Measurements from ENCODE around the gene IQCC.

IQCC gene

DNA sequence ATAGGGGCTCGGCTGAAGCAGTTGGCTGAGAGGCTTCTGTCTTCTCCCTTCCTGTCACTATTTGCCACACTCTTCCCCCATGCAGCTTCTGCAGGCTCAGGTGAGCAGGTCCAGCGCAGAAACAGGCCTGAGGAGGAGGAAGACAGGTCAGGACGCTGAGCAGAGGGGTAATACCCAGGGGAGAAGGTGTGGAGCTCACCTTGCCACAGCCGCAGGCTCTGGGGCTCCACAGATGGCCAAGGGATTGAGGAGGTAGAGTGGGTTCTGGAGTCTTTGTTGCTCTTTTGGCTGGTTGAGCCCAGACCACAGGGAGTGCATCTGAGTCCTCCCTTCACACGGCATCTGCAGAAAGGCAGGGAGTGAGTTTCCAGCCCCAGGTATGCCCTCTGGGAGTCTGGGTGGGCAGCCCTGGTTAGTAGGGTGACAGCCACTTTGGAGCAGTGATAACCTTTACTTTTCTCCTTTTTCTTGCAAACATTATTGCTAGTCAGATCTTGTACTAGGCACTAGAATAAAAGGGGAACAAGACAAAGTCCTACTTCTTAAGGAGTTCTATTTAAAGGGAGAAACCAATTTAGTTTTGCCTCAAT is 26.5 kb downstream of the IQCC start:
- no peaks in the 10 kb centered on the region for H3K27me3 Mint-ChIP-seq
- no peak overlapping the region for H3K27ac Mint-ChIP-seq
- peaks cover 11% of the 10 kb centered on the region for H3K36me3 Mint-ChIP-seq
- no peaks in the 10 kb centered on the region for H3K9me3 Mint-ChIP-seq (ENCODE audit: low read depth)
- H3K4me1 Mint-ChIP-seq (ENCODE audit: low read depth), result no peaks in the 10 kb centered on the region
- H3K4me3 Mint-ChIP-seq, result no peak overlapping the region

DNA sequence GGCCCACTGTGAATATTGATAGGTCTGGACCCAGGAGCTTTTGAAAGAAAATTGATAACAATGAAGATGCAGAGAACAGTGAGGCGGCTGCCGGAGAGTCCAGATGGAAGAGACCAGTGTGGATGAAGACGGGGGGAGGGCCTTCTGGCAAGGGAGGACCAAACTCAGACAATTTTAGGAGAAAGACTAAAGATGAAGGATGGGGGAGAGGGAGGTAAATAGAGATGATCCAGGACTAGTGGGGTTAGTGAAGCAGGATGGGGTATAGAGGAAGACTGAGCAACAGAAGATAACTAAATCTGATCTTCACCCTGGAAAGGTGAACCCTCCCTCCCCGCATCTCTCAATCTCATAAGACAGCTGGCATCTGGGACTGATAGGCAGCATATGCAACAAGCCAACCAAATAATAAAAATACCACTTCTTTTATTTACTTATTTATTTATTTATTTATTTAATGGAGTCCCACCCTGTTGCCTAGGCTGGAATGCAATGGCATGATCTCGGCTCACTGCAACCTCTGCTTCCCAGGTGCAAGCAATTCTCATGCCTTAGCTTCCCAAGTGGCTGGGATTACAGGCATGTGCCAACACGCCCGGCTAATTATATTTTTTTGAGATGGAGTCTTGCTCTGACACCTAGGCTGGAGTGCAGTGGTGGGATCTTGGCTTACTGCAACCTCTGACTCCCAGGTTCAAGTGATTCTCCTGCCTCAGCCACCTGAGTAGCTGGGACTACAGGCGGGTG is 27.3 kb downstream of the IQCC start:
- Mint-ChIP-seq H3K4me3 (no peak overlapping the region), H3K27ac (no peak overlapping the region), H3K27me3 (no peaks in the 10 kb centered on the region), H3K9me3 (ENCODE audit: low read depth) (no peaks in the 10 kb centered on the region), H3K4me1 (ENCODE audit: low read depth) (no peaks in the 10 kb centered on the region), H3K36me3 (peaks cover 11% of the 10 kb centered on the region)

DNA sequence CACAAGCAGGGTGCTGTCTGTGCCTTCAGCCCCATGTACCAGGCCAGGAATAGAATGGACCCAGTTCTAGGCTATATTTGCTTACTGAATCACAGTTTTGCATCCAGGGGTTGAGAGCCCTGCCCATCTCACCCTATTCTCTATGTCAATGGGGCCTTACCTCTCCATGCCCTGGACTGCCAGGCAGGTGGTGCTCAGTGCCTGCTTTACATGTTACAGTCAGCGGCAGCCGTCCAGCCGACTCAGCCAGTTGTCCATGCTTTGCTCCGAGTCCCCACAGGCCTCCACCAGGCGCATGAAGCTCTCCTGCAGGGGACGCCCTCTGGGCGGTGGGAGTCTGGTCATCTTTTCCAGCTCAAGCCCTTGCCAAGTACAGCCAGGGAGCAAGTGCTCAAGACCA is 29.3 kb downstream of the IQCC start:
- no peaks in the 10 kb centered on the region for H3K4me1 Mint-ChIP-seq (ENCODE audit: low read depth)
- H3K27me3 Mint-ChIP-seq, result no peaks in the 10 kb centered on the region
- H3K4me3 Mint-ChIP-seq, result no peak overlapping the region
- H3K36me3 Mint-ChIP-seq, result peaks cover 8% of the 10 kb centered on the region
- no peaks in the 10 kb centered on the region for H3K9me3 Mint-ChIP-seq (ENCODE audit: low read depth)
- H3K27ac Mint-ChIP-seq, result no peak overlapping the region

DNA sequence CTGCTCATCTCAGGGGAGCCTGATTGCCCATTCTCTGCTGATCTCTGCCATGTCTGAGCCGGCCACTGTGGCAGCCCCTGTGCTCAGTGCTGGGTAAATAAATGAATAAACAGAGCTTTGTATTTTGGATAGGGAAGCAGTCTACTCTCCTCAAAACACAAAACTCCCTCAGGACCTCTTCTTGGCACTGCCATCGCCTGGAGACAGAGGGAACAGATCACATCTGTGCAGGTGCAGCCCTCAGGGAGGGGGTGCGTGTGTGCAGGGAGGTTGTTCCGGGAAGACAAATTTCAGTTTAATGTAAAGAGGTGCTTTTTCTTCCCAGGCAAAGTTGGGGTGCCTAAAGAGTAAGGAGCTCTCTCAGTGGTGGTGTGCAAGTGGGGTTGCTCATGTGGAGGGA is 33.9 kb downstream of the IQCC start:
- H3K36me3 Mint-ChIP-seq, result peaks cover 2% of the 10 kb centered on the region
- no peaks in the 10 kb centered on the region for H3K9me3 Mint-ChIP-seq (ENCODE audit: low read depth)
- H3K27me3 Mint-ChIP-seq, result no peaks in the 10 kb centered on the region
- H3K27ac Mint-ChIP-seq, result no peak overlapping the region
- peak overlapping the region; percentile 87 for H3K4me3 Mint-ChIP-seq
- H3K4me1 Mint-ChIP-seq (ENCODE audit: low read depth), result peaks cover 11% of the 10 kb centered on the region

DNA sequence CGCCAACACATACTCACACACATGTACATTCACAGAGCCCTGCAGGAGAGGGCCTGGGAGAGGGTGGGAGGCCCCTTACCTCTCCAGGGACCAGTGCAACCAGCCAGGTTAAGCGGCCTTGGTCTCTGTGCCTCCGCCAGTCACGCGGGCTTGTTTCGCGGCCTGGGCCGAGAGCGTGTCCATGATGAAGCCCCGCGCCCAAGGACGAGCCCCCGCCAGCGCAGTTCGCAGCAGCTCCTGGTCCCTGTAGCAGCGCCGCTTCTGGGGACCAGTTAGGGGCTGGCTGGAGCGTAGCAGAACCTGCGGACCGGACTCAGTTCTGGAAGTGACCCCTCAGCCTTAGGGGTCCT is 34.3 kb downstream of the IQCC start:
- H3K27ac Mint-ChIP-seq, result no peak overlapping the region
- H3K4me1 Mint-ChIP-seq (ENCODE audit: low read depth), result peaks cover 11% of the 10 kb centered on the region
- H3K9me3 Mint-ChIP-seq (ENCODE audit: low read depth), result no peaks in the 10 kb centered on the region
- H3K36me3 Mint-ChIP-seq, result peaks cover 2% of the 10 kb centered on the region
- H3K4me3 Mint-ChIP-seq, result peak overlapping the region; percentile 87
- H3K27me3 Mint-ChIP-seq, result no peaks in the 10 kb centered on the region

DNA sequence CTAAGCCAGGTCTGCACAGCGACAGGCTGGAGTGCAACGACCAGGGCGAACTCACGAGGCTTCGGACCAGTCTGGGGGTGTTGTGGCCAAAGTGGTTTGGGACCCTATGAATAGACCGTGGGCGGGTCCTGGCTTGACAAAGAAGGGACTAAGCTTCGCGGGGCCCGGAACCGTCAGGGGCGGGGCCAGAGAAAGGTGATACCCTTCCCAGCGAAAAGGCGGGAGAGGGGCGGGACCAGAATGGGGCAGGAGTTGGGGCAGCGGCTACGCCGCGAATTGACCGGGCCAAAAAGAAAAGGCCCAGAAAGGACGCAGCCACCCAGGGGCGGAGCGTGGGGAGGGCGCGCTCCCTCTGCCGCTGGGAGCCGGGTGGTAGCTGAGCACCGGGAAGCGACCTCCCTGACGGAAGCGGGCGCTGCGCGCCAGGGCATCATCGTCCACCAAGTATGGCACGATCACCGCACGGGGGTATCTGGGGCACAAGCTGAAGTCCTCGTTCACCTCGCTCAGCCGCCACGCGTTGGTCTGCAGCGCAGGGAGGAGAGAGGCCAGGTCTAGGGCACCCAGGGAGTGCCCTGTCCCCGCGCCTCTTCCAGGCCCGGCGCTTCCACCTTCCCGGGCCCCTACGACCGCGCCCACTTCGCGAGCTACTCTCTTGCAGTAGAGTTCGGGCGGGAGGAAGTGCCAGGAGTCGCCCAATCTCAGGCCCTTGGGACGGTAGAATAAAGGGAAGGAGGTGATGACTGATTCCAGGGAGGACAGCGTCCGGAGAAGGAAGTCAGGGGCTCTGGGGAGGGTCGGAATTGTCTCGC is 34.9 kb downstream of the IQCC start:
- peaks cover 2% of the 10 kb centered on the region for H3K36me3 Mint-ChIP-seq
- H3K4me3 Mint-ChIP-seq, result peak overlapping the region; percentile 87
- H3K4me1 Mint-ChIP-seq (ENCODE audit: low read depth), result peaks cover 11% of the 10 kb centered on the region
- H3K27ac Mint-ChIP-seq, result no peak overlapping the region
- no peaks in the 10 kb centered on the region for H3K9me3 Mint-ChIP-seq (ENCODE audit: low read depth)
- no peaks in the 10 kb centered on the region for H3K27me3 Mint-ChIP-seq

DNA sequence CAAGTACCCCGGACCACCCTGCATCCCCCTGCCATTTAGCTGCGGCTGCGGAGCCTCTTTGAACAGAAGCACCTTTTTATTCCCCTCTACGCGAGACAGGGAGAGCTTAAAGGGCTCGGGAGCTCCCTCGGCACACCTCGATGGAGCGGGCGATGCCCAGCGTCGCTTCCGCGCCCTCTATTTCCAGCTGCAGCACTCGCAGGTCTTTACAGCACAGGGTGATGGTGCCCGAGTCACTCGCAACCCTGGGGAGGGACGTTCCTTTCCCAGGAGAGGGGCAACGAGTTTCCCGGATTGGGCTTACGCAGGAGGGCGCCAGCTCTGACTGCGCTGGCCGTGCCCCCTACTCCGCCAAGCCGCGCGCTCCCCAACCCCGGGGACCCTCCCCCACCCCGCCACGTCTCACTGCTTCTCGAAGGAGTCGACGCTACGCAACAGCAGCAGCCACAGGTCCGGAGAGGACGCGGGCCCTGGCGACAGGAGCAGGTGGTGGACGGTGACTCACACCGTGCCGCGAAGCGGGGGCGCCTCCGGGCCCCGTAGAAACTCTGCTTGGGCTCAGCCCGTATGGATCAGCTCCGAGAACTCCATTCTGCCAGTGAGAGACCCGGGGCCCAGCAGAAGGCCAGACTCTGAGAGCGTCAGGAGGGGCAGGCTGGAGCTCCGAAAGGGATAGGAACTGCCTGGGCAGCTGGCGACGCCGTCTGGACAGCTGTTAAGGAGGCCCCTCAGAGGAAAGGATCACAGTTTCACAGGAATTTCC is 35.7 kb downstream of the IQCC start:
- Mint-ChIP-seq H3K4me3 (peak overlapping the region; percentile 87), H3K27ac (peak overlapping the region; percentile 22), H3K9me3 (ENCODE audit: low read depth) (no peaks in the 10 kb centered on the region), H3K36me3 (peaks cover under 1% of the 10 kb centered on the region), H3K4me1 (ENCODE audit: low read depth) (peaks cover 15% of the 10 kb centered on the region), H3K27me3 (no peaks in the 10 kb centered on the region)

DNA sequence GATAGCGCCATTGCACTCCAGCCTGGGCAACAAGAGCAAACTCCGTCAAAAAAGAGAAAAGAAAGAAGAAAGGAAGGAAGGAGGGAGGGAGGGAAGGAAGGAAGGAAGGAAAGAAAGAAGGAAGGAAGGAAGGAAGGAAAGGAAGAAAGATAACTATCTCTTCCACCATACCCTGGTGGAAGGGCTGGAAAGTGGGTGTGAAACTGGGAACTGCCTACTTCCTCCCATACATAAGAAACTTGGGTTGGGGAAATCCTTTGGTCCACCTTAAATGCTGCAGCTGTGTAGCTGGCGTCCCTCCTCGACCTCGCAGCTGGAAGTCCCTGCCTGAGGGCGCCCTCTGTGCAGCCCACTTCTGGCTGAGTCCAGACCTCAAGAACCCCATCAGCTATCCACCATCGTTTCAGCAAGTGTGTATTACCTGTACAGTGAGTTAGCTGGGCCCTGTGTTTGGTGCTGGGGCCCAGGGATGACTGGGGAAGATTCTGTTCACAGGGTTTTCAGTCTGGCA is 36.9 kb downstream of the IQCC start:
- H3K36me3 Mint-ChIP-seq, result no peaks in the 10 kb centered on the region
- no peaks in the 10 kb centered on the region for H3K9me3 Mint-ChIP-seq (ENCODE audit: low read depth)
- H3K4me1 Mint-ChIP-seq (ENCODE audit: low read depth), result peaks cover 24% of the 10 kb centered on the region
- H3K27me3 Mint-ChIP-seq, result no peaks in the 10 kb centered on the region
- peak overlapping the region; percentile 35 for H3K4me3 Mint-ChIP-seq
- no peak overlapping the region for H3K27ac Mint-ChIP-seq

DNA sequence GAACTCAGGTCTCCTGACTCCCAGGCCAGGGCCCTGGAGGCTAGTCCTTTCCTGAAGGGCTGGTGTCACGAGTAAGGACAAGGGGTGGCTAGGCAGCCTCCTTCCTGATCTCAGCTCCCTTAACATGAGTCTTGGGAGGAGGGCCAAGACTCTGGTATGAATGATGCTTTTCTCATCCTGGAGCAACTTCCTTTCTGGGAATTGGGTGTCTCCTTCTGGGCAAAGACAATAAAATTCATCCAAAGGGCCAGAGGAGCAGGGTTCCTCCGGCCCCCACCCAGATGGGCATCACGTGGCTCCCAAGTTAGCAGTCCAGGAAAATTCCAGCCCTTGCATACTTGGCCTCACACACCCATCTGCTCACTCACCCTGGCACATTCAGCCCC is 41.4 kb downstream of the IQCC start, which contains the start of gene FAM167B:
Gene FAM167B, plus strand, starts transcription at position 335 of the 386 bp plus-strand sequence. CDS start 200 bp downstream, outside the sequence.
- Mint-ChIP-seq H3K27ac (peak within 1 kb of the TSS; percentile 95), H3K27me3 (no peaks in the 10 kb centered on the region), H3K4me1 (ENCODE audit: low read depth) (peaks cover 53% of the 10 kb centered on the region), H3K4me3 (peak within 1 kb of the TSS; percentile 69), H3K9me3 (ENCODE audit: low read depth) (no peaks in the 10 kb centered on the region), H3K36me3 (peaks cover 2% of the 10 kb centered on the region)

DNA sequence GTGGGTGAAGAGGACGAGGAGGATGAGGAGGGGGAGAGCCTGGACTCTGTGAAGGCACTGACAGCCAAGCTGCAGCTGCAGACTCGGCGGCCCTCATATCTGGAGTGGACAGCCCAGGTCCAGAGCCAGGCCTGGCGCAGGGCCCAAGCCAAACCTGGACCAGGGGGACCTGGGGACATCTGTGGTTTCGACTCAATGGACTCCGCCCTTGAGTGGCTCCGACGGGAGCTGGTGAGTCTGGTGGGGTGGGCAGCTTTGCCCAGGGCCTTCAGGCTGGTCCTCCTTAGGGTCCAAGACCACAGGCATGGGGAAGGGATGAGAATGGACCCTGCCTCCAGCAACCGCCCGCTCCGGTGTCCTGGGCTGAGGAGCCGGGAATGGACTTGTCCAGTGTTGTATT is 42.0 kb downstream of the IQCC start:
- Mint-ChIP-seq H3K4me3 (no peak overlapping the region), H3K36me3 (peaks cover 2% of the 10 kb centered on the region), H3K27me3 (no peaks in the 10 kb centered on the region), H3K4me1 (ENCODE audit: low read depth) (peaks cover 55% of the 10 kb centered on the region), H3K27ac (peak overlapping the region; percentile 95), H3K9me3 (ENCODE audit: low read depth) (no peaks in the 10 kb centered on the region)

DNA sequence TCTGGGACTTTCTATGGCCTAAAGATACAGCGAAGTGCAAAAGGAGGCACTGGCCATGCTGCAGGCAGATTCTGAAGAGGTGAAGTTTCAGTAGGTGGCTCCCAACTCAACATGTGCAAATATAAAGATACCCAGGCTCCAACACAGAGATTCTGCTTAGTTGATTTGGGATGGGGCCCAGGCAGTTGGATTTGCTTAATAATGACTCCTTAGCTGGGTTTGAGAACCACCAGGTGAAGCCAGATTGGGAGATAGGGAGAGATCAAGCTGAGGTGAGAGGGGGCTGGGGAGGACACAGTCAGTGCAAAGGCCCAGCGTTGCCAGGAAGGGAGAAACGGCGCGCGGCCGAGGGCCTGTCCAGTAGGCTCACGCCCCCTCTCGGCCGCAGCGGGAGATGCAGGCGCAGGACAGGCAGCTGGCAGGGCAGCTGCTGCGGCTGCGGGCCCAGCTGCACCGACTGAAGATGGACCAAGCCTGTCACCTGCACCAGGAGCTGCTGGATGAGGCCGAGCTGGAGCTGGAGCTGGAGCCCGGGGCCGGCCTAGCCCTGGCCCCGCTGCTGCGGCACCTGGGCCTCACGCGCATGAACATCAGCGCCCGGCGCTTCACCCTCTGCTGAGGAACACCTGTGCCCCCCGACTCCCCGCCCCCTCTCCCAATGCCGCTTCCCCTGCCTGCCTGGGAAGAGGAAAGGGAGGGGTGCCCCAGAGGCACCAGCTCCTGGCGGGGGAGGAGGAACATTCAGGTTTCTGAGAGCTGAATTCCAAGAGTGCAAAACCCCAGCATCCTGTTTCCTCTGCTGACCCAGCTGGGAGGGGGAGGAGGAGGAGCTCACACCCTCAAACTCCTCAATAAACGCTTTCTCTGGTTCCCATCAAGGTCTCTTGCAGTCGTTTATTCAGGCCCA is 42.8 kb downstream of the IQCC start:
- Mint-ChIP-seq H3K36me3 (peaks cover 2% of the 10 kb centered on the region), H3K27me3 (no peaks in the 10 kb centered on the region), H3K4me1 (ENCODE audit: low read depth) (peaks cover 57% of the 10 kb centered on the region), H3K9me3 (ENCODE audit: low read depth) (no peaks in the 10 kb centered on the region), H3K4me3 (peak overlapping the region; percentile 69), H3K27ac (peak overlapping the region; percentile 95)

DNA sequence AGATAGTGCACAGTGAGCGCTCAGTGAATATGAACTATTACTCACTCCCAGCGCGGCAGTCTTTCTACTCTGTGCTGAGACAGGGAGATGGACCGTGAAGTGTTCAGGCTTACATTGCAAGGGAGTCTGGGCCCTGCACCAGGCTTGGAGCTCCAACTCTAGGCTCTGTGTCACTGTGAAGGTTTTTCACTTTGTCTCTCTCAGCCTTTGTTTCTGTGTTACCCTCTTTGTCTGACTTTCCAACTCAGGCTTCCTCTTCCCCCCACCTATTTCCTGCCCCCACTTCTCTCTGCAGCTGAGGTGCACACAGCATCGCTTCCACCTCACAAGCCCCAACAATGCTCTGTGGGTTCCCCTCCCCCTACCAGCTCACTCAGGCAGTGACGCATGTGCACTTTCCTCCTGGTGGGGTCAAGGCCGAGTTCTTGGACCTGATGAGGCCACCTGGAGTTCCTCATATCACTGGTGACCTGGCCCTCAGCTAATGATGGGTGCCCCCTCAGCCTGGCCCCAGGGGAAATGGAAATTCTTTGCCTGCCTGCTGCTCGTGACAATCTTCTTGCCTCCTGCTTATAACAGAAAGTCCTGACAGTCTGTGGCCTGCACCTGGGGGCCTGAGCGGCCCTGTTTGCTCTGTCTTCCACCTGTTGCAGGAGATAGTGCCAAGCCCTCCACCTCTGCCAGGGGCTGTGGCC is 44.5 kb downstream of the IQCC start:
- H3K4me1 Mint-ChIP-seq (ENCODE audit: low read depth), result peaks cover 67% of the 10 kb centered on the region
- H3K27ac Mint-ChIP-seq, result peak overlapping the region; percentile 99
- H3K9me3 Mint-ChIP-seq (ENCODE audit: low read depth), result no peaks in the 10 kb centered on the region
- H3K27me3 Mint-ChIP-seq, result no peaks in the 10 kb centered on the region
- H3K4me3 Mint-ChIP-seq, result peak overlapping the region; percentile 100
- H3K36me3 Mint-ChIP-seq, result peaks cover 2% of the 10 kb centered on the region

DNA sequence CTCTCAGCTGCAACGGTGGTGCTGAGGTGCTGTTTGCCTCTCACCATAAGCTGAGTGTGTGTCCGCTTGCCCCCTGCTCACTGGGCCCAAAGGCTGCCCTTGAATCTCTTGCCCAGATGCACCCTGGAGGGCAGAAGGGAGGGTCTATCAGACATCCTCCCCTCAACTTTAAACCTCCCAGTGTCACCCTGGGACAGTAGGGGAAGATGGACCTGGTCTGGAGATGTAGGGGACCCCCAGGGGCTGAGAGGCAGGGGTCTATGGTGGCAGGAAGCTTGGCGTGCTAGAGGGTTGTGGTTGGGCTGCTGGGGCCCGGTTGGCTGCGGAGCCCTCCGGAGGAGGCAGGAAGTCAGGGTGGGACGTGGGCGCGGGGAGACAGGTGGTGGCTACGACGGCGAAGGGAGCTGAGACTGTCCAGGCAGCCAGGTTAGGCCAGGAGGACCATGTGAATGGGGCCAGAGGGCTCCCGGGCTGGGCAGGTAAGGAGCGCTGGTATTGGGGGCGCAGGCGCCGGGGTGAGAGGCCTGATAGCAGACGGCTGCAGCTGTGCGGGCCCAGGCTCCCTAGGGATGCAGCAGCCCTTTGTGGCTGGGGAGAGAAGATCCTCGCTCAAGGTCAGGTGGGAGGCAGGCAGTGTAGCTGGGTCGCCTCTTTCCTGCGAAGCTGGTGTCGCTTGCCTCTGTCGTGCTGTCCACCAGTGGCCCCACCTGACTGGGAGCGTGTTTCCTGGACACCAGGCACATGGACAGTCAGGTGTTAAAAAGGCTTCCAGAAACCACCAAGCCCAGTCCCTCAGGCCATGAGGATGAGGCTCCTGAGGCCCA is 45.6 kb downstream of the IQCC start, which contains the start of gene LCK:
Gene LCK, plus strand, starts transcription at position 373 of the 824 bp plus-strand sequence. CDS start 23,065 bp downstream, outside the sequence.
- Mint-ChIP-seq H3K4me3 (peak within 1 kb of the TSS; percentile 100), H3K4me1 (ENCODE audit: low read depth) (peaks cover 72% of the 10 kb centered on the region), H3K36me3 (peaks cover 2% of the 10 kb centered on the region), H3K27me3 (no peaks in the 10 kb centered on the region), H3K27ac (peak within 1 kb of the TSS; percentile 99), H3K9me3 (ENCODE audit: low read depth) (no peaks in the 10 kb centered on the region)
